OCI-LY7 (cell line): Measurements from ENCODE around the gene ALOX15B. TPM values are rescaled to one million over a fixed set of nuclear protein-coding genes. Genes with fewer than 3 reads are reported as not detected.

Experiments used
- BruUV-seq: library from RNA; stranded (reverse); fragments of 400-500 nt; replicated peaks from 2 replicates; lab custom pipeline; 2021; lab: Mats Ljungman, UMichigan
- CTCF ChIA-PET: fragments of 300-600 bp; sonication (Branson Sonifier 250); formaldehyde crosslinking; loops from one replicate; lab custom pipeline; 2022; ENCODE audit warnings: antibody characterized with exemption; ENCODE audit not compliant: unreplicated experiment; lab: Charles Lee
- POLR2A ChIA-PET: fragments of 300-600 bp; sonication (Branson Sonifier 250); formaldehyde crosslinking; loops from one replicate; lab custom pipeline; 2022; ENCODE audit warnings: antibody characterized with exemption; lab: Charles Lee
- DNase-seq: peaks from one replicate; pipeline ENCODE4 v3.0.0-alpha.2; 2015; ENCODE audit warnings: low spot score
- H2AFZ ChIP-seq: fragments of 200-600 bp; sonication (generic), shearing (Covaris generic); 2 replicates; pipeline ENCODE4 v1.6.1; 2014; ENCODE audit warnings: mild to moderate bottlenecking, antibody characterized with exemption, low read length, moderate library complexity
- H3K27ac ChIP-seq: fragments of 200-600 bp; sonication (generic); 2 replicates; pipeline ENCODE4 v1.5.1; 2014; ENCODE audit warnings: mixed run types, low read depth, mild to moderate bottlenecking, moderate library complexity, low read length, inconsistent platforms; ENCODE audit not compliant: poor library complexity, severe bottlenecking
- H3K36me3 ChIP-seq: fragments of 200-600 bp; sonication (generic); 2 replicates; pipeline ENCODE4 v1.6.1; 2014; ENCODE audit warnings: mild to moderate bottlenecking, antibody characterized with exemption, low read length, moderate library complexity, mixed read lengths; ENCODE audit not compliant: insufficient read depth
- H3K4me1 ChIP-seq: fragments of 200-600 bp; sonication (generic); 2 replicates; pipeline ENCODE4 v1.5.1; 2014; ENCODE audit warnings: mild to moderate bottlenecking, low read length; ENCODE audit not compliant: insufficient read depth, poor library complexity, severe bottlenecking
- H3K4me2 ChIP-seq: fragments of 200-600 bp; sonication (generic); 2 replicates; pipeline ENCODE4 v1.6.1; 2014; ENCODE audit warnings: mild to moderate bottlenecking, low read length
- H3K4me3 ChIP-seq: fragments of 200-600 bp; sonication (generic); 2 replicates; pipeline ENCODE4 v1.5.1; 2014; ENCODE audit warnings: mild to moderate bottlenecking, low read depth, low read length; ENCODE audit not compliant: poor library complexity, severe bottlenecking
- H3K79me2 ChIP-seq: fragments of 200-600 bp; sonication (generic); 2 replicates; pipeline ENCODE4 v1.6.1; 2016; ENCODE audit warnings: low read depth, mild to moderate bottlenecking, low read length, moderate library complexity, mixed read lengths; ENCODE audit not compliant: insufficient read depth
- H3K9me2 ChIP-seq: fragments of 200-600 bp; sonication (generic); 2 replicates; pipeline ENCODE4 v1.6.1; 2016; ENCODE audit warnings: mild to moderate bottlenecking, low read length, mixed read lengths; ENCODE audit not compliant: insufficient read depth
- H3K9me3 ChIP-seq: fragments of 200-600 bp; sonication (generic); 2 replicates; pipeline ENCODE4 v1.6.1; 2014; ENCODE audit warnings: mild to moderate bottlenecking, mixed run types, low read length, mixed read lengths
- H4K20me1 ChIP-seq: fragments of 200-600 bp; sonication (generic); 2 replicates; pipeline ENCODE4 v1.6.1; 2014; ENCODE audit warnings: mild to moderate bottlenecking, antibody characterized with exemption, low read length, moderate library complexity, mixed read lengths; ENCODE audit not compliant: insufficient read depth
- EZH2phosphoT487 ChIP-seq: fragments of 200-600 bp; sonication (generic); IDR thresholded peaks from 2 replicates; pipeline ENCODE4 v1.6.1; 2018; ENCODE audit warnings: low read depth, borderline replicate concordance, mild to moderate bottlenecking, mixed run types, antibody characterized with exemption, low read length, moderate library complexity, mixed read lengths
- intact Hi-C: fragments of 100-400 bp; cut with micrococcal nuclease; formaldehyde crosslinking; loops from one replicate; pipeline ENCODE4 v1.10.0; 2022; ENCODE audit not compliant: unreplicated experiment
- total RNA-seq, 2 experiments: library from RNA; depleted of rRNA in 1 of 2; stranded (reverse); fragments of >200 nt in 1 of 2; shearing (Covaris generic) in 1 of 2; gene quantifications; 2 replicates each; pipeline ENCODE4 v1.2.3, GENCODE V29; 2014 to 2022
- TF ChIP-seq, protein P1 (sequence below): fragments of 200-600 bp; sonication (generic); conservative IDR thresholded peaks from 2 replicates; pipeline ENCODE4 v1.5.1; 2014; ENCODE audit warnings: mild to moderate bottlenecking, antibody characterized with exemption, low read length, moderate library complexity, mixed read lengths

Gene ALOX15B
- total RNA-seq, 2 experiments from 2014 or later, result not detected

DNA sequence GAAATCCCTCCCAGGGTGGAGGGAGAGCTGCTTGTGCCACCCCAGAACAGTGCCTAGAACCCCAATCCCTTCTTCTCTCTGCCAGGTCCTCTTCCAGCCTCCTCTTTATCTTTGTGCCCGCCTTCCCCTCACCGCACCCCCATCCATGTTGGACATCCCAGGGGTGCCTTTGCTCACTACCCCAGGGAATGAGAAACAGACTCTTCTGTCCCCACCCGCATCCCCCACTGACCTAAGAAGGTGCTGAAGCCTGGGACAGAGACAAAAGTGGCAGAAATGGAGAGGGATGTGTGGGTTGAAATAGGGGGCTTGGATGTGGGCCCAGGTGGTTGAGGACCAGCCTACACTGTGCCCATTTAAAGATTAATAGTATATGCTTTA is 17.0 kb downstream of the ALOX15B start:
- no peak for DNase-seq
- no peaks in the 10 kb centered on the region for H3K79me2 ChIP-seq
- no peak overlapping the region for H3K4me2 ChIP-seq
- H3K9me3 ChIP-seq, result no peaks in the 10 kb centered on the region
- H3K27ac ChIP-seq, result no peak overlapping the region
- no TSS peak for BruUV-seq
- ChIA-PET CTCF (no interaction called here), POLR2A (interaction anchor here (0.6 to 1.0 kb wide), 4 partner anchors 18 to 194 kb away, joined by 3 read pairs; no protein-coding TSS in a partner anchor)
- intact Hi-C loops, result loop anchor here (2.0 to 5.0 kb wide), 2 partner anchors 39 to 144 kb away; no protein-coding TSS in a partner anchor
- TF ChIP-seq, protein P1, sequence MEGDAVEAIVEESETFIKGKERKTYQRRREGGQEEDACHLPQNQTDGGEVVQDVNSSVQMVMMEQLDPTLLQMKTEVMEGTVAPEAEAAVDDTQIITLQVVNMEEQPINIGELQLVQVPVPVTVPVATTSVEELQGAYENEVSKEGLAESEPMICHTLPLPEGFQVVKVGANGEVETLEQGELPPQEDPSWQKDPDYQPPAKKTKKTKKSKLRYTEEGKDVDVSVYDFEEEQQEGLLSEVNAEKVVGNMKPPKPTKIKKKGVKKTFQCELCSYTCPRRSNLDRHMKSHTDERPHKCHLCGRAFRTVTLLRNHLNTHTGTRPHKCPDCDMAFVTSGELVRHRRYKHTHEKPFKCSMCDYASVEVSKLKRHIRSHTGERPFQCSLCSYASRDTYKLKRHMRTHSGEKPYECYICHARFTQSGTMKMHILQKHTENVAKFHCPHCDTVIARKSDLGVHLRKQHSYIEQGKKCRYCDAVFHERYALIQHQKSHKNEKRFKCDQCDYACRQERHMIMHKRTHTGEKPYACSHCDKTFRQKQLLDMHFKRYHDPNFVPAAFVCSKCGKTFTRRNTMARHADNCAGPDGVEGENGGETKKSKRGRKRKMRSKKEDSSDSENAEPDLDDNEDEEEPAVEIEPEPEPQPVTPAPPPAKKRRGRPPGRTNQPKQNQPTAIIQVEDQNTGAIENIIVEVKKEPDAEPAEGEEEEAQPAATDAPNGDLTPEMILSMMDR, result no peak
- no peak for TF ChIP-seq EZH2phosphoT487
- H3K4me1 ChIP-seq, result peaks cover 27% of the 10 kb centered on the region
- H3K9me2 ChIP-seq, result no peaks in the 10 kb centered on the region
- H3K36me3 ChIP-seq, result no peaks in the 10 kb centered on the region
- H4K20me1 ChIP-seq, result no peaks in the 10 kb centered on the region
- no peak overlapping the region for H2AFZ ChIP-seq
- H3K4me3 ChIP-seq, result no peak overlapping the region

DNA sequence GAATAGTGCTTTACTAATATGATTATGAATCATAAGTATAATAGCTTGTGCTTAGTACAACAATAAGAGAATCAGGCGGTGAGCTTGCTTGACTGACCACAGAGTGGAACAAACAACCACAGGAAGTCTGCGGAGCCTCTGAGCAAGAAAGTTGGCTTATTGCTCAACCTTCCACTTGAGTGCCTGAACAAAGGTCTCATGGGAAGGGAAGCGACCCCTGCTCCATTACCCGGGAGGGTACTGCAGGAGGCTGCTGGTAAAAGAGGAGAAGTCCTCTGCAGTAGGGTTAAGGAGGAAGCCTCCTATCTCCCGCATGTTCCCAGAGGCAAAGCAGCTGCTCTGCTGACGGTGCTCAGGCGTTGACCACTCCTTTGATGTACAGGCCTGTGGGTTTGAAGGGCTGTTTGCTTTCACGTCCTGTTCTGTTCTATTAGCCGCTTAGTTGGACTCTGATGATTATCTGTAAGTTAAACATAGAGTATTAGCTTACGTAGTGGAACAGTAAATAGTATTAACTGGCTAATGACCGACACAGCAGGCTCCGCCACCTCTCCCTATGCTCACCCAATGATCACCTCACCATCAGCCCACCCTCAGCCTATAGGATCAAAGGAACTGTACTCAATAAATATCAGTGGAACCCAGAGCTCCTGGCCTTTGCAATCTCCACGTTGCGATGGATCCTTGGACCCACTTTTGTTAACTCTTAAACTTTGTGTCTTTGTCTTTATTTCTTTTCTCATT is 17.5 kb downstream of the ALOX15B start:
- Histone ChIP-seq H2AFZ (peak overlapping the region; percentile 43; the same call in 1 of the 2 replicates), H3K4me3 (no peak overlapping the region), H3K4me1 (peaks cover 27% of the 10 kb centered on the region), H3K4me2 (peak overlapping the region; percentile 35), H3K9me2 (no peaks in the 10 kb centered on the region), H3K36me3 (no peaks in the 10 kb centered on the region), H3K79me2 (no peaks in the 10 kb centered on the region), H4K20me1 (no peaks in the 10 kb centered on the region), H3K9me3 (no peaks in the 10 kb centered on the region), H3K27ac (no peak overlapping the region)
- peak; percentile 29 for DNase-seq
- ChIA-PET CTCF (no interaction called here), POLR2A (interaction anchor here (0.6 to 1.0 kb wide), 4 partner anchors 18 to 195 kb away, joined by 3 read pairs; no protein-coding TSS in a partner anchor)
- TF ChIP-seq, protein P1, result no peak
- TF ChIP-seq EZH2phosphoT487, result no peak
- BruUV-seq, result no TSS peak
- intact Hi-C loops, result loop anchor here (2.0 to 5.0 kb wide), 2 partner anchors 40 to 144 kb away; no protein-coding TSS in a partner anchor
